ENCODE results near the gene TMEM214.

Gene TMEM214

GRCh38 chr2:27053776-27054175, 21.0 kb downstream of the TMEM214 start:
- Histone ChIP-seq H3K27me3 (ENCODE audit: insufficient read depth, low read length) (no peaks in the 10 kb centered on the region), H3K9ac (ENCODE audit: low read length) (no peak overlapping the region), H3K27ac (ENCODE audit: low read depth, low read length, poor library complexity, severe bottlenecking) (no peak overlapping the region), H3K4me1 (ENCODE audit: insufficient read depth, low read length, severe bottlenecking) (peaks cover 17% of the 10 kb centered on the region), H3K9me3 (ENCODE audit: low read length) (no peaks in the 10 kb centered on the region), H4K20me1 (ENCODE audit: insufficient read depth, low read length) (no peaks in the 10 kb centered on the region), H2AFZ (ENCODE audit: low read length) (no peak overlapping the region), H3K4me2 (ENCODE audit: low read length) (no peak overlapping the region), H3F3A (ENCODE audit: insufficient read depth, low read length) (no peaks in the 10 kb centered on the region), H3K36me3 (ENCODE audit: insufficient read depth, low read length) (peaks cover 51% of the 10 kb centered on the region), H3K4me3 (ENCODE audit: low read depth, low read length, poor library complexity, severe bottlenecking) (no peak overlapping the region), H3K9me2 (ENCODE audit: low read depth, low read length) (no peaks in the 10 kb centered on the region), H3K79me2 (ENCODE audit: insufficient read depth, low read length) (no peaks in the 10 kb centered on the region)
- TF ChIP-seq CTCF (IDR thresholded peaks at IDR 0.05; ENCODE audit: low read length) (no peak), EZH2 (IDR thresholded peaks at IDR 0.05; ENCODE audit: borderline replicate concordance, low read length) (no peak)

GRCh38 chr2:27054721-27055120, 22.0 kb downstream of the TMEM214 start:
- H3K4me3 ChIP-seq (ENCODE audit: low read depth, low read length, poor library complexity, severe bottlenecking): no peak overlapping the region
- no peaks in the 10 kb centered on the region for H4K20me1 ChIP-seq (ENCODE audit: insufficient read depth, low read length)
- H3K79me2 ChIP-seq (ENCODE audit: insufficient read depth, low read length): no peaks in the 10 kb centered on the region
- no peaks in the 10 kb centered on the region for H3F3A ChIP-seq (ENCODE audit: insufficient read depth, low read length)
- no peaks in the 10 kb centered on the region for H3K9me3 ChIP-seq (ENCODE audit: low read length)
- H3K9me2 ChIP-seq (ENCODE audit: low read depth, low read length): no peaks in the 10 kb centered on the region
- no peaks in the 10 kb centered on the region for H3K27me3 ChIP-seq (ENCODE audit: insufficient read depth, low read length)
- H3K36me3 ChIP-seq (ENCODE audit: insufficient read depth, low read length): peaks cover 51% of the 10 kb centered on the region
- H3K4me1 ChIP-seq (ENCODE audit: insufficient read depth, low read length, severe bottlenecking): peaks cover 11% of the 10 kb centered on the region
- no peak for TF ChIP-seq EZH2 (IDR thresholded peaks at IDR 0.05; ENCODE audit: borderline replicate concordance, low read length)
- TF ChIP-seq CTCF (IDR thresholded peaks at IDR 0.05; ENCODE audit: low read length): no peak
- H3K4me2 ChIP-seq (ENCODE audit: low read length): no peak overlapping the region
- H3K9ac ChIP-seq (ENCODE audit: low read length): no peak overlapping the region
- no peak overlapping the region for H2AFZ ChIP-seq (ENCODE audit: low read length)
- no peak overlapping the region for H3K27ac ChIP-seq (ENCODE audit: low read depth, low read length, poor library complexity, severe bottlenecking)

- Histone ChIP-seq H3K4me1 (ENCODE audit: insufficient read depth, low read length, severe bottlenecking) (peaks cover 7% of the 10 kb centered on the region), H3K36me3 (ENCODE audit: insufficient read depth, low read length) (peaks cover 51% of the 10 kb centered on the region), H3F3A (ENCODE audit: insufficient read depth, low read length) (no peaks in the 10 kb centered on the region), H4K20me1 (ENCODE audit: insufficient read depth, low read length) (no peaks in the 10 kb centered on the region), H3K4me3 (ENCODE audit: low read depth, low read length, poor library complexity, severe bottlenecking) (no peak overlapping the region), H3K9me3 (ENCODE audit: low read length) (no peaks in the 10 kb centered on the region), H3K79me2 (ENCODE audit: insufficient read depth, low read length) (no peaks in the 10 kb centered on the region), H3K27me3 (ENCODE audit: insufficient read depth, low read length) (no peaks in the 10 kb centered on the region), H2AFZ (ENCODE audit: low read length) (no peak overlapping the region), H3K4me2 (ENCODE audit: low read length) (no peak overlapping the region), H3K9me2 (ENCODE audit: low read depth, low read length) (no peaks in the 10 kb centered on the region), H3K27ac (ENCODE audit: low read depth, low read length, poor library complexity, severe bottlenecking) (no peak overlapping the region), H3K9ac (ENCODE audit: low read length) (no peak overlapping the region)
- TF ChIP-seq EZH2 (IDR thresholded peaks at IDR 0.05; ENCODE audit: borderline replicate concordance, low read length) (no peak), CTCF (IDR thresholded peaks at IDR 0.05; ENCODE audit: low read length) (no peak)
Observed at GRCh38 chr2:27057184-27057583, 24.4 kb downstream of the TMEM214 start.

All from OCI-LY1 (cell line).